GM19455 (cell line): ENCODE data around the gene OXGR1.

Source experiments
- ATAC-seq: cut with Tn5 transposase; IDR thresholded peaks from one replicate; pipeline ENCODE4 v1.9.1; 2021; ENCODE audit not compliant: unreplicated experiment

OXGR1 gene

GRCh38 chr13:96966415-96967102, 27.7 kb downstream of the OXGR1 start:
- no peak for ATAC-seq

- no peak for ATAC-seq
These were observed 30.3 kb downstream of the OXGR1 start for GRCh38 chr13:96963786-96964475.

GRCh38 chr13:96960379-96960778, 33.9 kb downstream of the OXGR1 start:
- ATAC-seq: no peak

DNA sequence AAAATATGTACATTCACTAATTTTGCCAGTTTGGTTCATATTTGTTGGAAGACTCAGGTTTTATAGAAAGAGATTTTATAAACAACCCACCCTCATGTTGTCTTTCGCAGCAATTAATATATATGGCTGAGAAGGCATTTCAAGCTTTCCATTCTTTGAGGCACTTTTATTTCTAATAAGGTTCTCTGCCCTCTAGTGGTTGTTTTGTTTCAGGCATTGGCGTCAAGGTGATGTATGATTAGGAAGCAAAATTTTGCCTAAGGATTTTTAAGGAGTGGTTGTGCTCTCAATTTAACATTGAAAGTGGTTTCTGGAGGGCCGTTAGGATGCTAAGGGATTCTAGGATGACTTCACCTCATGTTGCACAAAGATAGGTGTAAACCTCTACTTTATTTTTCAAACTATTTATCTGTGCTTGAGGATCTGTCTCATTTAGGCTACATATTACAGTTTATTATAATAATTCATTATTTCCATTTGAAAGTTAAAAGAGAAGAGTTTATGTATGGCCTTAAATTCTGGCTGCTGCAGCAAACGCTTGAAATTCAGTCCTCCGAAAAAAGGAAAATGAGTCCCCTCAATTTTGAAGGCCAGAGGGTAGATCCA, 35.9 kb downstream of the OXGR1 start:
- no peak for ATAC-seq

GRCh38 chr13:96952595-96952994, 41.7 kb downstream of the OXGR1 start:
- ATAC-seq: no peak

DNA sequence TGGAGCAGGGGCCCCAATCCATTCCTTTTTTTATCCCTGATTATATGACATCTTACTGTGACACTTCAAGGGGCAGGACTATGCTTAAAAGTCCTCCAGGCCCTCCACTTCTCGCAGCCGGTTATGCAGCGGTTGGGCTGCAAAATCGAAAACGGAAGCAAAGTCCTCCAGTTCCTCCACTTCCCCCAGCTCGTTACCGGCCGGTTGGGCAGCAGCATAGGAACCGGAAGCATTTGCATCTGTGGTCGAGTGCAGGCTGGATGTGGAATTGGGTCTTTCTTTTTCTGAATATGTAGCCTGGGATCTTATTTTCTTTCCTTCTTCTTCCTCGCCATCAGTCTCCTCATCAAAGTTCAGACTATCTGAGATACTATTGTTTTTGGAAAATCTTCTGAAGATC, 46.1 kb downstream of the OXGR1 start:
- ATAC-seq: no peak

DNA sequence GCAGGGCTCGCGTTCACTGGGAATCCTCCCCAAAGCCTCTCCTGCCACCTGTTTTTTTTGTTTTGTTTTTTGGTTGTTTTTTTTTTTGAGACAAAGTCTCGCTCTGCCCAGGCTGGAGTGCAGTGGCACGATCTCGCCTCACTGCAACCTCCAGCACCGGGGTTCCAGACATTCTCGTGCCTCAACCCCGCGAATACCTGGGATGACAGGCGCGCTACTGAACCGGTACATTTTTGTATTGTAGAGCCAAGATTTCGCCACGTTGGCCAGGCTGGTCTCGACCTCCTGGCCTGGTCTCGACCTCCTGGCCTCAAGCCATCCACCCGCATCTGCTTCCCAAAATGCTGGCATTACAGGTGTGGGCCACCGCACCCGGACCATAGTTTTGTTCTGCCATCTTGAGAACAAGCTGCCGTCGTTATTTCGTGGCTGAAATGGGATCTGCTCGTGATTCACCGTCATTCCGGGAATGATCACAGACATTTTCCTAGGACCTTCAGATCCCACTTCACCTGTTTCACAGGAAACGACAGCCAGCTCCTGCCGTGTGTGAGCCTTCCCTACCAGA, 46.8 kb downstream of the OXGR1 start:
- ATAC-seq: no peak

DNA sequence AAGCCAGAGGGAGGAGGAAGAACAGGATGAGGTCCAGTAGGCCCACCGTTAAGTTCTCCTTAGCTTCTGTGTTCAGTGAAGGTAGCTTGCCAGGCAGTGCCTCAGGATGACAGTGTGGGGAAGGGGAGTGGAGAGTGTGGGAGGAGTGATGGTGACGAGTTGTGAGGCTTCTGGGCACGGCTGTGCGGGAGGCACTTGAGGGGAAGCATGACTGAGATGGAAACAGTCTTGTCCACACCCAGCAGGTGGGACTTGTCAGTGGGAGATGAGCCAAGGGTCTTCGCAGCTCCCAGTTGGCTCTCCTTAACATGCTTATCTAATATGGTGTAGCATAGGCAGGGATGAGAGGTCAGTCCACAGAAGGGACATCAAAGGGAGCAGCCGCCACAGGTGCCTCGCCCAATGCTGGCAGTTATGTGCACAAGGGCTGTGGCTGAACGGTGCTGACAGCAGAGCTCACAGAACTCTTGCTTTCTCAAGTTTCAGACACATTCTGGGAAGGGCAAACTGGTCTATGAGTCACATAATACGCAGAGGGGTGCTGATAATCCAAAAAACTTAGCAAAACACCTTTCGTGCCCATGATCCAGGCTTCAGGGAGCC, 47.5 kb downstream of the OXGR1 start:
- ATAC-seq: no peak

GRCh38 chr13:96940961-96941360, 53.3 kb downstream of the OXGR1 start:
- ATAC-seq: no peak

DNA sequence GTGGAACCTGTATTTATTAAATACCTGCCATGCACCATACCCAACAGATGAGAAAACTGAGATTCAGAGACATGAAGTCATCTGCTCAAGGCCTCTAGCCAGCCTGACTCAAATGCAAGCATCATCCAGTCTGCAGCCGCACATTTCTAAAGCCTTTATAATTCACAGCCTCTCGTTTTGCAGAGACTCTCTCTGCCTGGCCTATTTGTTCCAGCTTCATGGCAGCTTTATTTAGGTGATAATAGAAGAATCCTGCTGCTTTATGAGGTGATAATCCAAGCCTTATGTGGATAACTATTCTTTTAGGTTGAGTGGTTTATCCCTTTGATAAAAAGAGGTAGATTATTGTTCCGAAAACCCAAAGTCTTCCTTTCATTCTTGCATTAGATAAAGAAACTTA, 58.4 kb downstream of the OXGR1 start:
- ATAC-seq: no peak
